ENCODE measurements around the gene GLTPD2.

GRCh38 chr17:4742629-4743028 is 46.1 kb upstream of the GLTPD2 start:
- TF ChIP-seq CTCF (IDR thresholded peaks at IDR 0.05) (no peak), POLR2A (IDR thresholded peaks at IDR 0.05) (no peak)

Measured in right lobe of liver (tissue), 4 donors.